Common myeloid progenitor, CD34-positive (primary cell): Measurements from ENCODE around the gene QSOX1.
A peak's percentile ranks its signal among the peaks of the same experiment; 100 is the strongest.

Experiments used
- CTCF ChIA-PET: fragments of 350-600 bp; sonication (Branson Sonifier 250); formaldehyde crosslinking; loops from one replicate; lab custom pipeline; 2021; ENCODE audit warnings: antibody characterized with exemption; lab: Charles Lee
- POLR2A ChIA-PET: fragments of 350-600 bp; sonication (Branson Sonifier 250); formaldehyde crosslinking; loops from one replicate; lab custom pipeline; 2021; ENCODE audit warnings: antibody characterized with exemption; lab: Charles Lee
- DNase-seq, 3 donors: peaks; one replicate each; pipeline versions ENCODE4 v3.0.0 to v3.0.0-alpha.2; 2013
- H3K27ac ChIP-seq, 2 experiments: 1 replicate in 1 of 2; 2 replicates in 1 of 2; pipeline ENCODE4 v1.7.0; 2013; ENCODE audit warnings: inconsistent platforms in 2 of 2, low read length in 2 of 2, mild to moderate bottlenecking in 2 of 2, low read depth in 1 of 2, moderate library complexity in 1 of 2; ENCODE audit not compliant: severe bottlenecking in 2 of 2, insufficient read depth in 1 of 2, poor library complexity in 1 of 2
- H3K27me3 ChIP-seq, 5 experiments: replicated peaks in 2 of 5; 1 replicate in 3 of 5; 2 replicates in 2 of 5; pipeline versions ENCODE4 v1.6.1 to v1.7.0; 2013; ENCODE audit warnings: low read length in 4 of 5, mild to moderate bottlenecking in 2 of 5, moderate library complexity in 2 of 5, inconsistent platforms in 1 of 5; ENCODE audit not compliant: insufficient read depth in 5 of 5, control insufficient read depth in 4 of 5
- H3K36me3 ChIP-seq, 4 experiments: 1 replicate in 2 of 4; 2 replicates in 2 of 4; pipeline versions ENCODE4 v1.6.1 to v1.7.0; 2013; ENCODE audit warnings: low read length in 3 of 4, control low read depth in 1 of 4, mild to moderate bottlenecking in 1 of 4; ENCODE audit not compliant: control insufficient read depth in 4 of 4, insufficient read depth in 4 of 4
- H3K4me1 ChIP-seq, 4 experiments: 1 replicate in 3 of 4; 2 replicates in 1 of 4; pipeline versions ENCODE4 v1.6.1 to v1.7.1; 2013; ENCODE audit warnings: low read length in 3 of 4, mild to moderate bottlenecking in 3 of 4, control low read depth in 1 of 4, inconsistent platforms in 1 of 4, moderate library complexity in 1 of 4; ENCODE audit not compliant: control insufficient read depth in 4 of 4, insufficient read depth in 4 of 4; ENCODE audit errors: control extremely low read depth in 1 of 4
- H3K4me3 ChIP-seq, 7 experiments: 1 replicate in 4 of 7; 2 replicates in 3 of 7; pipeline versions ENCODE4 v1.5.1 to v1.7.0; 2013; ENCODE audit warnings: mild to moderate bottlenecking in 7 of 7, low read length in 6 of 7, moderate library complexity in 6 of 7, inconsistent platforms in 2 of 7, low read depth in 2 of 7, control low read depth in 1 of 7; ENCODE audit not compliant: insufficient read depth in 4 of 7, control insufficient read depth in 1 of 7; ENCODE audit errors: extremely low read depth in 1 of 7
- H3K9me3 ChIP-seq, 5 experiments: 1 replicate in 4 of 5; 2 replicates in 1 of 5; pipeline versions ENCODE4 v1.6.1 to v1.7.1; 2013; ENCODE audit warnings: low read length in 4 of 5, mild to moderate bottlenecking in 2 of 5, inconsistent platforms in 1 of 5, low read depth in 1 of 5, moderate library complexity in 1 of 5; ENCODE audit not compliant: control insufficient read depth in 4 of 5, insufficient read depth in 2 of 5; ENCODE audit errors: control extremely low read depth in 1 of 5
- WGBS: methylation state at CpG from one replicate; pipeline ENCODE4 v1.1.5; 2013; ENCODE audit not compliant: insufficient coverage; 5-methylcytosine and 5-hydroxymethylcytosine counted together

Gene QSOX1

DNA sequence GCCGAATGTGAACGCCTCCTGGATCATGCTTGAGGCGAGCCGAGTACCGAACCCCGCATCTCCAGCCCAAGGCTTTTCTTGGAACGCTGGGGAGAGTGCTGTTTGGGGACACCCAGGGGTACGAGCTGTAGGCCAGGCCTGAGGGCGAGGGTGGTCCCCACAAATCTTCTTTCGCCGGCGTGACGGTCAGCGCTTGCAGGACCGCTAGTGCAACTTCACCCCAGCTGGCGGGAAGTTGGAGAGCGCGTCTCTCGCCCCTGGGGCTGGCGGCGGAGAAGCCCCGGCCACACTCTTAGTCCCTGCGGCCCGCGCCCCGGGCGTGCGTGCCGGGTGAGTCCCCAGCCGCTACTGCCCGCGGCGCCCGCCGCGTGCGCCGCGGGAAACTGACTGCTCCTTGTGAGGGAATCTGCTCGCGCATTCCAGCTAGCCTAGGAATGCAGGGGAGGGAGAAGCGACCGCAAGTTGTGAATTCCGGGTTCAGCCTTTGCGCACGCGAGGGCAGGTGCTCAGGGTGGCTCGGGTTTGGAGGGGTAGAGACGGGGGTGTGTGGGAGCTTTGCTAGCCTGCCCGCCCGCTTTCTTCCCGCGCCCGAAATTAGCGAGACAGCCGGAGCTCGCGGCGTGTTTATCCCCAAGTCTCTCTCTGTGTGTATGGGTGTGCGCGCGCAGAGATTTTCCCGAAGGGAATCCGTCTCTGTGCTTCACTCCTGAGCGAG is 76.3 kb downstream of the QSOX1 start:
- peaks cover 7 to 95% (median 55%) of the 10 kb centered on the region in 5 experiments for H3K27me3 ChIP-seq
- H3K9me3 ChIP-seq = peaks cover 0 to 5% (median 0%) of the 10 kb centered on the region in 5 experiments
- whole genome bisulfite sequencing = under 1% methylated on average over 55 of the region's 65 CpGs
- CTCF ChIA-PET = interaction anchor here (0.6 to 1.3 kb wide), 3 partner anchors 10 to 285 kb away, joined by 3 to 4 read pairs (median 3); no protein-coding TSS in a partner anchor
- H3K27ac ChIP-seq = no peak overlapping the region
- peaks cover 0 to 54% (median 47%) of the 10 kb centered on the region in 4 experiments for H3K4me1 ChIP-seq
- peak in 1 of 3 donors; percentile 44 for DNase-seq
- H3K4me3 ChIP-seq = peak overlapping the region; percentile 13 to 72 (median 59)
- POLR2A ChIA-PET = no interaction called here
- H3K36me3 ChIP-seq = no peaks in the 10 kb centered on the region

DNA sequence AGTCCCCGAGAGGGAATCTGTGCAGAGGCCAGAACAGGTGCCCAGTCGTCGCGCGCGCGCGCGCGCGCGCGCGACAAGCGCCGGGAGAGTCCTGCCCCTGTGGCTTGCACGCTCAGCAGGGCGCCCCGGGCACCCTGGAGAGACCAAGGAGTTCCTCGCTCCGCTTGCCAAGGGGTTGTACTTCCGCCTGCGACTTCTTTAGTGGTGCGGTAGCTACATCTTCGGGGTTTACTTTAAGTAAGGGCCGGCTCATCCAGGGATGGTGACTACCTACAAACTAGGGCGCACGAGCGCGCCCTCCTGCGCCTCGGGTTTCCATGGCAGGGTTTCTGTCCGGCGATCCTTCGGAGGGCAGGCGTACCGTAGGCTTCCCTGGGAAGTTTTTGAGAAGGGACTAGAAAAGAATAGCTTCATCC is 76.8 kb downstream of the QSOX1 start:
- ChIA-PET POLR2A (no interaction called here), CTCF (interaction anchor here (0.7 to 1.3 kb wide), 2 partner anchors 10 to 22 kb away, joined by 3 to 4 read pairs; no protein-coding TSS in a partner anchor)
- peaks cover 0 to 5% (median 0%) of the 10 kb centered on the region in 5 experiments for H3K9me3 ChIP-seq
- no peaks in the 10 kb centered on the region for H3K36me3 ChIP-seq
- H3K27ac ChIP-seq = no peak overlapping the region
- peak overlapping the region in 6 of 7 experiments; percentile 13 to 72 (median 62) for H3K4me3 ChIP-seq
- peak; percentile 42 to 69 (median 63) for DNase-seq
- peaks cover 0 to 55% (median 47%) of the 10 kb centered on the region in 4 experiments for H3K4me1 ChIP-seq
- 0% methylated on average over 35 of the region's 37 CpGs for WGBS
- H3K27me3 ChIP-seq = peaks cover 11 to 95% (median 60%) of the 10 kb centered on the region in 5 experiments

DNA sequence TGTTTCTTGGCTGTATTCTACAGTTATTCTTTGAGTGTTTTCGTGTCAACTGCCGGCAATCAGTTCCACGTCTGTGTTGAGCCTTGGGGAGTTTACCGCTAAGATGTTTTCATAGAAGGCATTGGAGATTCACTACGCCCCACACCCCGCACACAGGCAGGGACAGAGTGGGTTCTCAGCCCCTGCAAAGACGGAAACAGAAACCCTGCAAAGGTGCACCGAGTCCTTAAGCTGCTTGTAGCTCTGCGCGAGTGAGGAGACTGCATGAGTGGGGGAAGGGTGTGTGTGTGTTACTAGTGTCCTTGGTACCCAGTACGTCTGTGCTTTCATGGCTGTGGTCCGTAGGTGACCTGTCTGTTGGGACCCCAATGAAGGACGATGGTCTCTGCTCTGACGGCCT is 77.3 kb downstream of the QSOX1 start:
- H3K36me3 ChIP-seq = no peaks in the 10 kb centered on the region
- 5% methylated on average over 13 of the region's 14 CpGs for WGBS
- ChIA-PET CTCF (no interaction called here), POLR2A (no interaction called here)
- H3K27me3 ChIP-seq = peaks cover 11 to 95% (median 60%) of the 10 kb centered on the region in 5 experiments
- peak overlapping the region in 4 of 7 experiments; percentile 42 to 68 (median 62) for H3K4me3 ChIP-seq
- H3K27ac ChIP-seq = no peak overlapping the region
- peaks cover 0 to 5% (median 0%) of the 10 kb centered on the region in 5 experiments for H3K9me3 ChIP-seq
- H3K4me1 ChIP-seq = peaks cover 0 to 55% (median 47%) of the 10 kb centered on the region in 4 experiments
- peak in 1 of 3 donors; percentile 40 for DNase-seq

DNA sequence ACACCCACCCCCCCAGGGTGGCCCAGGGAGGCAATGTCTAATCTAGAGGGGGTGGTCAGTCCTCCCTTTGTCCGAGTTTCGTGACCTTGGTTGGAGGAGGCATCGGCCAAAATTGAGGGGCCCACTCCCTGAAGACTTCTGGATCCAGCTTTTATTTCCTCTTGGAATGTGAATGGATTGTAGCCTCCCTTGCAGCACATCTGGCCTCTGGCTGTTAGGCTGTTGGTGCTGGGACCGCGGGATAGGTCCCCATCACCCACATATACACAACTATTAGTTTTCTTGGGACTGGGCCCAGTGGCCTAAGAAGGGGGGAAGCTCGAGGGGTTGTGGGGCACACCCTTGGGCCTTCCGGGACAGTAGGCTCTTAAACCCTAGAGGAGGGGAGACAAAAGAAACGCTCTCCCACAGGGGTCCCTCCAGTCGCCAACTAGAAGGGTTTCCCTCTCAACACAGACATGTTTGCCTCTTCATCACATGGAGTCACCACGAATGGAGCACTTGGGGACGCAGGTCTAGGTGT is 77.9 kb downstream of the QSOX1 start:
- Histone ChIP-seq H3K27ac (no peak overlapping the region), H3K4me3 (no peak overlapping the region), H3K4me1 (peaks cover 0 to 55% (median 47%) of the 10 kb centered on the region in 4 experiments), H3K27me3 (peaks cover 16 to 96% (median 65%) of the 10 kb centered on the region in 5 experiments), H3K9me3 (peaks cover 0 to 5% (median 0%) of the 10 kb centered on the region in 5 experiments), H3K36me3 (no peaks in the 10 kb centered on the region)
- no peak for DNase-seq
- WGBS = 12% methylated on average over 5 of the region's 11 CpGs
- CTCF ChIA-PET = no interaction called here
- POLR2A ChIA-PET = no interaction called here

DNA sequence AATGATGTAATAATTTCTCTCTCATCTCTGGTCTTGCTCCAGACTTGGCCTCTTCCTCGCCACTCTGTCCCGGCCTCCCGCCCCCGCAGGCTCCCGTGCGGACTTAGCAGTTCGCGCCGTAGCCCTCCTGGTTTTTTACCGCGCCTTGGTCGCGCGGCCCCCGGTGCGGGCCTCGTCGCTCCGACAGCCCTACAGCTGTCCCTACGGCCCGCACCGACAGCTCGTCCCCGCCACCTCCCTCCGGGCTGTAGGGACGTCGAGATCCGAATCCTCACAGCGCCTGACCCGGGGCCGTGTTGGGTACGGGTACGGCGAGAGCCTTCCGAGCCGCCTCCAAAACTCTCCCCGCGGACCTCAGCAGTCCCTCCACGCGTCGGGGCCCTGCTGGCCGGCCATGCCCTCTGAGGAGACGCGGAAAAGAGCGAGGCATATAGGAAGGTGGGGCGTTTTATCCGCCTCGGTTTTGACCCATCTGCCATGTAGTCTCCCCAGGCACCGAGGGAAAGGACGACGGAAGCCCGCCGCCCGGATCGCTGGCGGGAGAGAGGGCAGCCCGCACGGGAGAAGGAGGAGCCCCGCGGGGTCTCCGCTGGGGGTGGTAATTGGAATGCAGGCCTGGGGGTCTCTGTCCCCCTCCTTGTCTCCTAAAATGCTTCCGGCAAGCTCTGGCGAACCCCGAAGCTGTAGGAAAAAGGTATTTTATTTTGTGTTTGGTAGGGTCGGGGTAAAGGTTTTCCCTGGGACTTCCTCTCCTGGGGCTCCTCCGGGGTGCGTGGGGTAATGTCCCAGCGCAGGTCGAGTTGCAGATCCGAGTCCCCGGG is 78.7 kb downstream of the QSOX1 start:
- 5% methylated on average over 68 of the region's 71 CpGs for WGBS
- Histone ChIP-seq H3K36me3 (no peaks in the 10 kb centered on the region), H3K9me3 (peaks cover 0 to 5% (median 0%) of the 10 kb centered on the region in 5 experiments), H3K27me3 (peaks cover 19 to 96% (median 63%) of the 10 kb centered on the region in 5 experiments), H3K4me1 (peaks cover 0 to 55% (median 47%) of the 10 kb centered on the region in 4 experiments), H3K27ac (no peak overlapping the region), H3K4me3 (no peak overlapping the region)
- ChIA-PET CTCF (no interaction called here), POLR2A (no interaction called here)
- peak in 1 of 3 donors; percentile 14 for DNase-seq

DNA sequence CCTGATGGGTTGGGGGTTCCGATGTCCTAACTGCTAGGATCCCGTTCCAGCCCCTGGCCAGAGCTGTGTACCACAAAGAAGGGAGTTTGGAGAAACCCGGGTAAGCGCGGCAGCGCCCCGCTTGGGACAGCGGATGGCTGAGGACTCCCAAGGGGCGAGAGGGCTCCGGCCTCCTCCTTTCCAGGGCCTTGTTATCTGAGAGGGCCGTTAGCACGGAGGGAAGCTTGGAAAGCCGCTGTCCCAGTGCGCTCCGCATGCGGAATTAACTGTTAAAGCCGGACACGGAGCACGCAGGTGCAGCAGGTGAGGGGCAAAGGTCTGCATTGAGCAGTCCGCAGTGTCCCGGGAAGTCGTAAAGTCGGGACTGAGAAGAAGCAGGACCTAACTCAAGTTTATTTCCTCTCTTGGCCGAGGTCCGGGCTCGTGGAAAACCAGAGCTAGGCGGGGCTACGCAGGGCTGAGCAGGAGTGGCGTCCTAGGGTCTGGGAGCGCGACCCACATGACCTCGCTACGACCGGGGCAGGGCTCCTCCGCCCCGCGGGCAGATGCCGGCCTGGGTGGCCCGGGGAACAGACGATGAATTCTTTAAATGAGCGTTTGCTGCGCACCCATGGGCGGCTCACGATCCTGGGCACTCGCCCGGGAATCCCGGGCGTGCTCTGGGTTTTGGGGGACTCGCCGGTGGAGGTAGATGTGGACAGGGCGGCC is 79.9 kb downstream of the QSOX1 start:
- WGBS = under 1% methylated on average over 44 of the region's 51 CpGs
- POLR2A ChIA-PET = no interaction called here
- Histone ChIP-seq H3K27ac (no peak overlapping the region), H3K27me3 (peaks cover 25 to 96% (median 63%) of the 10 kb centered on the region in 5 experiments), H3K9me3 (peaks cover 0 to 2% (median 0%) of the 10 kb centered on the region in 5 experiments), H3K36me3 (no peaks in the 10 kb centered on the region), H3K4me3 (peak overlapping the region in 3 of 7 experiments; percentile 4 to 48 (median 40)), H3K4me1 (peaks cover 0 to 47% (median 41%) of the 10 kb centered on the region in 4 experiments)
- CTCF ChIA-PET = no interaction called here
- peak in 1 of 3 donors; percentile 33 for DNase-seq
